HepG2 (cell line): ENCODE measurements around the gene MED4. TPM values are rescaled to one million over a fixed set of nuclear protein-coding genes. Genes with fewer than 3 reads are reported as not detected.

ENCODE experiments used
- ATAC-seq: fragments of 200-7000 bp; cut with Tn5 transposase; 3 replicates; pipeline ENCODE4 v1.9.1; 2020; ENCODE audit warnings: mild to moderate bottlenecking, moderate library complexity
- BruUV-seq: library from RNA; stranded (reverse); fragments of 400-500 nt; replicated peaks from 2 replicates; lab custom pipeline; 2021; lab: Mats Ljungman, UMichigan
- CTCF ChIA-PET: fragments of 300-600 bp; formaldehyde crosslinking; extraction: SDS; loops from one replicate; lab custom pipeline; 2021; ENCODE audit warnings: low total read pairs, inconsistent platforms, low intra/inter-chr PET ratio; lab: Yijun Ruan, JAX
- POLR2A ChIA-PET: fragments of 350-600 bp; sonication (Branson Sonifier 250); formaldehyde crosslinking; loops from one replicate; lab custom pipeline; 2020; ENCODE audit warnings: antibody characterized with exemption, inconsistent platforms; lab: Yijun Ruan, JAX
- DNase-seq: peaks from one replicate; pipeline ENCODE4 v3.0.0-alpha.2; 2015; ENCODE audit warnings: low spot score
- FAIRE-seq: peaks from 3 replicates; lab custom pipeline; 2011; peaks lifted over from hg19 to GRCh38; lab: Jason Lieb, UNC
- H2AFZ ChIP-seq: one replicate; pipeline ENCODE4 v1.6.1; 2011; ENCODE audit warnings: low read length, inconsistent platforms
- H3K27ac ChIP-seq: fragments of 300-600 bp; 3 replicates; pipeline ENCODE4 v1.8.0; 2011; ENCODE audit warnings: mixed run types, mild to moderate bottlenecking, mixed read lengths, low read length, inconsistent platforms; ENCODE audit not compliant: insufficient read depth; ENCODE audit errors: extremely low read length
- H3K27me3 ChIP-seq, 2 experiments: fragments of 200-600 bp in 1 of 2; 2 replicates in 1 of 2; 3 replicates in 1 of 2; pipeline versions ENCODE4 v1.6.0 to v1.8.0; 2011; ENCODE audit warnings: low read length in 2 of 2, mild to moderate bottlenecking in 2 of 2, moderate library complexity in 2 of 2, inconsistent platforms in 1 of 2; ENCODE audit not compliant: insufficient read depth in 2 of 2, control insufficient read depth in 1 of 2
- H3K36me3 ChIP-seq, 2 experiments: fragments of 200-600 bp in 1 of 2; replicated peaks in 1 of 2; 2 replicates in 1 of 2; 3 replicates in 1 of 2; pipeline versions ENCODE4 v1.5.1 to v1.8.0; 2011; ENCODE audit warnings: low read length in 2 of 2, inconsistent platforms in 1 of 2; ENCODE audit not compliant: insufficient read depth in 2 of 2, control insufficient read depth in 1 of 2
- H3K4me1 ChIP-seq: 2 replicates; pipeline ENCODE4 v1.5.1; 2012; ENCODE audit warnings: low read length, inconsistent platforms; ENCODE audit not compliant: insufficient read depth
- H3K4me2 ChIP-seq: 2 replicates; pipeline ENCODE4 v1.6.0; 2011; ENCODE audit warnings: low read depth, low read length, inconsistent platforms
- H3K4me3 ChIP-seq, 3 experiments: fragments of 200-600 bp in 1 of 3; sonication (generic), shearing (Covaris generic) in 1 of 3; replicated peaks in 1 of 3; 2 replicates each; pipeline ENCODE4 v1.5.1; 2011 to 2016; ENCODE audit warnings: low read length in 3 of 3, inconsistent platforms in 2 of 3, low read depth in 2 of 3, mild to moderate bottlenecking in 2 of 3, control low read depth in 1 of 3, mixed read lengths in 1 of 3; ENCODE audit not compliant: insufficient read depth in 1 of 3
- H3K79me2 ChIP-seq: one replicate; pipeline ENCODE4 v1.6.1; 2011; ENCODE audit warnings: low read length, inconsistent platforms; ENCODE audit not compliant: insufficient read depth
- H3K9ac ChIP-seq: 2 replicates; pipeline ENCODE4 v1.6.0; 2011; ENCODE audit warnings: mild to moderate bottlenecking, low read depth, low read length, inconsistent platforms; ENCODE audit not compliant: insufficient read depth
- H3K9me3 ChIP-seq: 2 replicates; pipeline ENCODE4 v1.5.1; 2012; ENCODE audit warnings: mild to moderate bottlenecking, low read length
- H4K20me1 ChIP-seq: 2 replicates; pipeline ENCODE4 v1.6.0; 2011; ENCODE audit warnings: inconsistent platforms, mild to moderate bottlenecking, low read length, moderate library complexity; ENCODE audit not compliant: insufficient read depth
- ETV5 ChIP-seq: IDR thresholded peaks from 2 replicates; pipeline ENCODE4 v1.6.1; 2018; ENCODE audit warnings: missing biosample characterization, missing genetic modification reagents, inconsistent platforms, borderline replicate concordance
- FOSL2 ChIP-seq: sonication (generic); formaldehyde crosslinking; IDR thresholded peaks from 2 replicates; pipeline ENCODE4 v1.4.0; 2020; ENCODE audit warnings: missing genetic modification reagents
- NFKBIZ ChIP-seq: IDR thresholded peaks from 2 replicates; pipeline ENCODE4 v1.6.1; 2018; ENCODE audit warnings: missing genetic modification reagents, missing compliant biosample characterization
- SP1 ChIP-seq, 2 experiments: fragments of 450-650 bp in 1 of 2; sonication (generic) in 1 of 2; formaldehyde crosslinking in 1 of 2; IDR thresholded peaks; 2 replicates each; pipeline versions ENCODE4 v1.4.0 to v1.6.1; 2016 to 2020; ENCODE audit warnings: missing genetic modification reagents in 1 of 2
- SRSF1 ChIP-seq: fragments of 200-400 bp; formaldehyde crosslinking; optimal IDR thresholded peaks from 2 replicates; pipeline ENCODE3; 2017; ENCODE audit warnings: mild to moderate bottlenecking, low read depth, low read length, moderate library complexity
- SYNCRIP ChIP-seq: fragments of 200-400 bp; formaldehyde crosslinking; IDR thresholded peaks from 2 replicates; pipeline ENCODE4 v1.6.1; 2018; ENCODE audit warnings: mild to moderate bottlenecking, low read depth, low read length; ENCODE audit not compliant: insufficient read depth
- U2AF2 ChIP-seq: fragments of 200-400 bp; formaldehyde crosslinking; IDR thresholded peaks from 2 replicates; pipeline ENCODE4 v1.6.1; 2017; ENCODE audit warnings: low read depth, mild to moderate bottlenecking, low read length
- ZBTB1 ChIP-seq: sonication (generic); formaldehyde crosslinking; IDR thresholded peaks from 2 replicates; pipeline ENCODE4 v1.4.0; 2020; ENCODE audit warnings: missing genetic modification reagents, borderline replicate concordance
- ZFAT ChIP-seq: sonication (generic); formaldehyde crosslinking; conservative IDR thresholded peaks from 2 replicates; pipeline ENCODE4 v1.8.1; 2023; ENCODE audit warnings: missing genetic modification reagents, inconsistent platforms
- ZNF318 ChIP-seq: sonication (generic); formaldehyde crosslinking; IDR thresholded peaks from 2 replicates; pipeline ENCODE4 v1.4.0; 2020; ENCODE audit warnings: mild to moderate bottlenecking, missing genetic modification reagents
- WGBS: methylation state at CpG from one replicate; pipeline ENCODE4 v1.1.6; 2017; ENCODE audit warnings: low lambda C conversion rate; 5-methylcytosine and 5-hydroxymethylcytosine counted together
- in situ Hi-C: cut with HindIII; loops from 2 replicates; pipeline ENCODE4 v1.10.0; 2017; ENCODE audit warnings: low pct_unique_long_range_greater_than_20kb; ENCODE audit not compliant: extremely low pct_ligation_motif_present
- intact Hi-C: fragments of 100-400 bp; cut with micrococcal nuclease; formaldehyde crosslinking; loops from one replicate; pipeline ENCODE4 v1.10.0; 2022; ENCODE audit not compliant: unreplicated experiment
- polyA plus RNA-seq, 8 experiments: library from polyadenylated mRNA; depleted of rRNA in 3 of 8; stranded (reverse) in 7 of 8; unstranded in 1 of 8; fragments of >200 nt; fragmentation: Illumina TruSeq in 4 of 8; extraction: Trizol in 4 of 8; gene quantifications; 2 replicates each; pipeline versions ENCODE4 v1.2.1 to v1.2.3, GENCODE V29; 2011 to 2016; ENCODE audit warnings: low read depth in 4 of 8, missing spikeins in 1 of 8, mixed read lengths in 1 of 8; ENCODE audit not compliant: insufficient read depth in 1 of 8
- total RNA-seq, 5 experiments: library from RNA; depleted of rRNA; stranded (reverse); fragments of >200 nt; fragmentation: Illumina TruSeq; extraction: Trizol; gene quantifications; 2 replicates each; pipeline ENCODE4 v1.2.3, GENCODE V29; 2016; ENCODE audit warnings: low read depth in 1 of 5

The MED4 gene
- total and polyA plus RNA-seq, 2 of the 13 experiments (the other 11 are each of a cell fraction or from before 2014, with no cell fraction given) = 49.4 to 57.8 TPM

- intact Hi-C loops (no loop called here), in situ Hi-C loops (loop anchor here (25.0 kb wide), 1 partner anchor 477 kb away; no protein-coding TSS in a partner anchor)
- H3K79me2 ChIP-seq = no peaks in the 10 kb centered on the region
- no TSS peak for BruUV-seq
- ATAC-seq (no peak), FAIRE-seq (no peak), DNase-seq (no peak)
- H3K9ac ChIP-seq = peak overlapping the region; percentile 47
- no peaks in the 10 kb centered on the region for H3K27me3 ChIP-seq
- peak overlapping the region; percentile 78 for H3K27ac ChIP-seq
- H3K4me2 ChIP-seq = peak overlapping the region; percentile 69
- H4K20me1 ChIP-seq = no peaks in the 10 kb centered on the region
- WGBS = 13% methylated on average over 3 of the region's 3 CpGs
- H3K4me3 ChIP-seq = peak overlapping the region in 2 of 3 experiments; percentile 25 to 50; a peak in 3 of 6 replicates
- peaks cover 68% of the 10 kb centered on the region for H3K4me1 ChIP-seq
- CTCF ChIA-PET = no interaction called here
- POLR2A ChIA-PET = interaction anchor here (1.9 kb wide), 1 partner anchor 123 kb away, joined by 5 read pairs; the partner anchor contains the start of gene ITM2B
- no peaks in the 10 kb centered on the region for H3K36me3 ChIP-seq
- TF ChIP-seq SP1 (IDR thresholded peaks at IDR 0.05) (no peak), SP1 (CRISPR knock-in tag; IDR thresholded peaks at IDR 0.05) (no peak), ZFAT (no peak), ZBTB1 (no peak), FOSL2 (CRISPR knock-in tag) (peak; percentile 19; the same call in 1 of the 2 replicates)
- peak overlapping the region; percentile 48 for H2AFZ ChIP-seq
- H3K9me3 ChIP-seq = no peaks in the 10 kb centered on the region
These were observed 15.4 kb upstream of the MED4 start for GRCh38 chr13:48110132-48110868.

- H3K4me1 ChIP-seq = peaks cover 49% of the 10 kb centered on the region
- H3K36me3 ChIP-seq = no peaks in the 10 kb centered on the region
- no peak overlapping the region for H3K4me3 ChIP-seq
- POLR2A ChIA-PET = no interaction called here
- H3K27ac ChIP-seq = no peak overlapping the region
- CTCF ChIA-PET = no interaction called here
- H4K20me1 ChIP-seq = no peaks in the 10 kb centered on the region
- in situ Hi-C loops (loop anchor here (25.0 kb wide), 1 partner anchor 479 kb away; no protein-coding TSS in a partner anchor), intact Hi-C loops (no loop called here)
- ATAC-seq (no peak), DNase-seq (no peak), FAIRE-seq (no peak)
- no TSS peak for BruUV-seq
- H3K9ac ChIP-seq = no peak overlapping the region
- no peaks in the 10 kb centered on the region for H3K9me3 ChIP-seq
- no peak overlapping the region for H2AFZ ChIP-seq
- H3K79me2 ChIP-seq = no peaks in the 10 kb centered on the region
- H3K4me2 ChIP-seq = no peak overlapping the region
- 71% methylated on average over 4 of the region's 4 CpGs for WGBS
- H3K27me3 ChIP-seq = no peaks in the 10 kb centered on the region
- no peak for TF ChIP-seq SYNCRIP
- no peak for TF ChIP-seq ETV5 (CRISPR knock-in tag)
- no peak for TF ChIP-seq ZNF318
- no peak for TF ChIP-seq SRSF1
- TF ChIP-seq NFKBIZ (CRISPR knock-in tag) = no peak
- no peak for TF ChIP-seq U2AF2
These were observed 13.2 kb upstream of the MED4 start for GRCh38 chr13:48108106-48108505.
